Upper lobe of left lung (tissue), 6 donors: Measurements from ENCODE around the gene CNTNAP5. TPM values are rescaled to one million over a fixed set of nuclear protein-coding genes. Genes with fewer than 3 reads are reported as not detected.
"Not testable (repeated sequence)": the region's sequence is repeated elsewhere in the genome, so short reads cannot be mapped to it uniquely, and the experiment has no call there.

Source experiments
- ATAC-seq, 2 donors: fragments of 200-7000 bp; cut with Tn5 transposase; one replicate each; pipeline ENCODE4 v1.9.1; 2022; ENCODE audit warnings: mild to moderate bottlenecking in 2 of 2, moderate library complexity in 2 of 2; ENCODE audit not compliant: low FRiP score in 2 of 2
- DNase-seq, 2 donors: peaks; one replicate each; pipeline ENCODE4 v3.0.0-alpha.2; 2019 to 2020
- H3K27ac ChIP-seq, 4 donors: fragments of 200-600 bp; sonication (generic); one replicate each; pipeline ENCODE4 v1.5.1; 2016 to 2019
- H3K27me3 ChIP-seq, 4 donors: fragments of 200-600 bp; sonication (generic); one replicate each; pipeline ENCODE4 v1.5.1; 2017 to 2019
- H3K36me3 ChIP-seq, 4 donors: fragments of 200-600 bp; sonication (generic); one replicate each; pipeline ENCODE4 v1.5.1; 2016 to 2019
- H3K4me1 ChIP-seq, 4 donors: fragments of 200-600 bp; sonication (generic); one replicate each; pipeline ENCODE4 v1.5.1; 2018 to 2019
- H3K4me3 ChIP-seq, 4 donors: fragments of 200-600 bp; sonication (generic); one replicate each; pipeline ENCODE4 v1.5.1; 2017 to 2019; ENCODE audit warnings: mild to moderate bottlenecking in 2 of 4, moderate library complexity in 1 of 4
- H3K9me3 ChIP-seq, 4 donors: fragments of 200-600 bp; sonication (generic); one replicate each; pipeline ENCODE4 v1.5.1; 2018 to 2019
- CTCF ChIP-seq, 6 experiments: fragments of 450-650 bp in 4 of 6; fragments of 200-600 bp in 2 of 6; sonication (generic) in 2 of 6; IDR thresholded peaks; one replicate each; pipeline ENCODE4 v1.5.1; 2016 to 2019; ENCODE audit warnings: antibody characterized with exemption in 6 of 6
- EP300 ChIP-seq, 4 donors: sonication (generic); formaldehyde crosslinking; IDR thresholded peaks; one replicate each; pipeline ENCODE4 v1.5.1; 2017; ENCODE audit warnings: antibody characterized with exemption in 4 of 4, control low read depth in 2 of 4
- POLR2A ChIP-seq, 4 donors: fragments of 450-650 bp; IDR thresholded peaks; one replicate each; pipeline ENCODE4 v1.5.1; 2016 to 2017; ENCODE audit warnings: antibody characterized with exemption in 4 of 4, mild to moderate bottlenecking in 2 of 4
- POLR2AphosphoS5 ChIP-seq, 2 donors: sonication (generic); formaldehyde crosslinking; IDR thresholded peaks; one replicate each; pipeline ENCODE4 v1.5.1; 2017; ENCODE audit warnings: antibody characterized with exemption in 2 of 2
- WGBS, 2 donors: methylation state at CpG; one replicate each; pipeline ENCODE4 v1.1.5; 2017 to 2018; 5-methylcytosine and 5-hydroxymethylcytosine counted together
- total RNA-seq, 6 donors: library from RNA; depleted of rRNA in 4 of 6; stranded (reverse); fragments of >200 nt in 4 of 6; gene quantifications; one replicate each; pipeline versions ENCODE4 v1.1.0 to v1.2.1, GENCODE V29; 2016 to 2021
- donor health status: DM: no; HTN: no; CAD: no; lungs with moderate emphysema.
- donor health status: DM: no; HTN: yes; CAD: no; lungs with severe emphysema.

CNTNAP5 gene
- total RNA-seq, 6 donors from 2014 or later, result not detected

GRCh38 chr2:124347209-124347608 is 322.1 kb downstream of the CNTNAP5 start:
- no peaks in the 10 kb centered on the region for H3K9me3 ChIP-seq
- TF ChIP-seq POLR2AphosphoS5 (IDR thresholded peaks at IDR 0.05) (no peak), EP300 (IDR thresholded peaks at IDR 0.05) (no peak), POLR2A (IDR thresholded peaks at IDR 0.05) (no peak)
- H3K4me1 ChIP-seq, result no peaks in the 10 kb centered on the region
- WGBS, 2 donors, result 69 to 75% methylated on average over 7 of the region's 7 CpGs
- ATAC-seq (no peak), DNase-seq (no peak)
- no peak overlapping the region for H3K4me3 ChIP-seq
- H3K36me3 ChIP-seq, result no peaks in the 10 kb centered on the region
- no peaks in the 10 kb centered on the region for H3K27me3 ChIP-seq
- H3K27ac ChIP-seq, result no peak overlapping the region

GRCh38 chr2:124353656-124354055 is 328.6 kb downstream of the CNTNAP5 start:
- Histone ChIP-seq H3K27me3 (no peaks in the 10 kb centered on the region), H3K4me3 (no peak overlapping the region), H3K4me1 (no peaks in the 10 kb centered on the region), H3K36me3 (no peaks in the 10 kb centered on the region), H3K27ac (no peak overlapping the region), H3K9me3 (no peaks in the 10 kb centered on the region)
- DNase-seq (no peak), ATAC-seq (no peak)
- TF ChIP-seq POLR2AphosphoS5 (IDR thresholded peaks at IDR 0.05), result no peak
- TF ChIP-seq CTCF (IDR thresholded peaks at IDR 0.05), result no peak
- TF ChIP-seq EP300 (IDR thresholded peaks at IDR 0.05), result no peak
- no peak for TF ChIP-seq POLR2A (IDR thresholded peaks at IDR 0.05)

- Histone ChIP-seq H3K36me3 (no peaks in the 10 kb centered on the region), H3K4me1 (no peaks in the 10 kb centered on the region), H3K9me3 (no peaks in the 10 kb centered on the region), H3K4me3 (no peak overlapping the region), H3K27me3 (no peaks in the 10 kb centered on the region), H3K27ac (no peak overlapping the region)
- DNase-seq (no peak), ATAC-seq (no peak)
- 54 to 60% methylated on average over 3 of the region's 3 CpGs for WGBS, 2 donors
- TF ChIP-seq POLR2A (IDR thresholded peaks at IDR 0.05) (no peak), POLR2AphosphoS5 (IDR thresholded peaks at IDR 0.05) (no peak), CTCF (IDR thresholded peaks at IDR 0.05) (no peak), EP300 (IDR thresholded peaks at IDR 0.05) (no peak)
Measured at GRCh38 chr2:124354466-124354865, 329.4 kb downstream of the CNTNAP5 start.

GRCh38 chr2:124361966-124362365 is 336.9 kb downstream of the CNTNAP5 start:
- not testable (repeated sequence) for H3K27me3 ChIP-seq, ATAC-seq, H3K36me3 ChIP-seq, H3K9me3 ChIP-seq, H3K4me3 ChIP-seq, H3K4me1 ChIP-seq, H3K27ac ChIP-seq
- WGBS, 2 donors, result 92 to 95% methylated on average over 20 to 28 of the region's 28 CpGs
- peak in 1 of 2 donors; percentile 52 for DNase-seq

- 87 to 91% methylated on average over 4 of the region's 4 CpGs for WGBS, 2 donors
- no peak overlapping the region for H3K4me3 ChIP-seq
- ATAC-seq, result no peak
Measured at GRCh38 chr2:124369181-124369580, 344.1 kb downstream of the CNTNAP5 start.

More at GRCh38 chr2:124369181-124369580, 344.1 kb downstream of the CNTNAP5 start:
- TF ChIP-seq POLR2AphosphoS5 (IDR thresholded peaks at IDR 0.05), result no peak
- TF ChIP-seq CTCF (IDR thresholded peaks at IDR 0.05), result no peak
- TF ChIP-seq POLR2A (IDR thresholded peaks at IDR 0.05), result no peak
- no peak for TF ChIP-seq EP300 (IDR thresholded peaks at IDR 0.05)
- Histone ChIP-seq H3K36me3 (no peaks in the 10 kb centered on the region), H3K9me3 (no peaks in the 10 kb centered on the region), H3K4me1 (no peaks in the 10 kb centered on the region), H3K27ac (no peak overlapping the region), H3K27me3 (no peaks in the 10 kb centered on the region)
- no peak for DNase-seq
